GM12878 (cell line): Measurements from ENCODE around the gene PHRF1. TPM values are rescaled to one million over a fixed set of nuclear protein-coding genes. Genes with fewer than 3 reads are reported as not detected.
A peak's percentile ranks its signal among the peaks of the same experiment; 100 is the strongest.

Experiments used
- ATAC-seq: fragments of 200-7000 bp; cut with Tn5 transposase; 3 replicates; pipeline ENCODE4 v1.9.1; 2020; ENCODE audit warnings: mild to moderate bottlenecking, moderate library complexity
- BruUV-seq: library from RNA; stranded (reverse); fragments of 400-500 nt; replicated peaks from 2 replicates; lab custom pipeline; 2021; lab: Mats Ljungman, UMichigan
- CTCF ChIA-PET: fragments of 300-600 bp; sonication (Branson Sonifier 250); formaldehyde crosslinking; extraction: SDS; loops from one replicate; lab custom pipeline; 2021; ENCODE audit warnings: inconsistent platforms; lab: Yijun Ruan, JAX
- POLR2A ChIA-PET: fragments of 350-600 bp; formaldehyde crosslinking; extraction: SDS; loops from one replicate; lab custom pipeline; 2021; ENCODE audit warnings: inconsistent platforms; lab: Charles Lee
- RAD21 ChIA-PET: fragments of 300-600 bp; sonication (Branson Sonifier 250); formaldehyde crosslinking; loops from one replicate; lab custom pipeline; 2023; ENCODE audit warnings: antibody characterized with exemption; ENCODE audit not compliant: unreplicated experiment; lab: Charles Lee
- SMC1A ChIA-PET: fragments of 300-600 bp; sonication (Branson Sonifier 250); formaldehyde crosslinking; loops from one replicate; lab custom pipeline; 2023; ENCODE audit not compliant: unreplicated experiment, uncharacterized antibody; lab: Charles Lee
- DNase-seq: peaks from one replicate; pipeline ENCODE4 v3.0.0-alpha.2; 2011; ENCODE audit warnings: low read depth, low spot score
- FAIRE-seq: peaks from 3 replicates; lab custom pipeline; 2011; peaks lifted over from hg19 to GRCh38; lab: Jason Lieb, UNC
- H2AFZ ChIP-seq: 2 replicates; pipeline ENCODE4 v1.6.0; 2011; ENCODE audit warnings: low read depth, low read length, control low read depth; ENCODE audit not compliant: control insufficient read depth
- H3K27ac ChIP-seq: 2 replicates; pipeline ENCODE4 v1.5.1; 2011; ENCODE audit warnings: control low read depth; ENCODE audit not compliant: control insufficient read depth, insufficient read depth
- H3K27me3 ChIP-seq, 2 experiments: replicated peaks in 1 of 2; 2 replicates each; pipeline versions ENCODE4 v1.6.0 to v1.6.1; 2011; ENCODE audit warnings: low read length in 1 of 2; ENCODE audit not compliant: control insufficient read depth in 2 of 2, insufficient read depth in 2 of 2
- H3K36me3 ChIP-seq, 2 experiments: 2 replicates each; pipeline ENCODE4 v1.5.1; 2011; ENCODE audit warnings: low read length in 1 of 2; ENCODE audit not compliant: control insufficient read depth in 2 of 2, insufficient read depth in 2 of 2
- H3K4me1 ChIP-seq: 2 replicates; pipeline ENCODE4 v1.6.1; 2011; ENCODE audit warnings: mild to moderate bottlenecking, low read length, moderate library complexity, mixed read lengths; ENCODE audit not compliant: control insufficient read depth, insufficient read depth
- H3K4me2 ChIP-seq: 2 replicates; pipeline ENCODE4 v1.6.0; 2011; ENCODE audit warnings: control low read depth; ENCODE audit not compliant: control insufficient read depth, insufficient read depth
- H3K4me3 ChIP-seq: fragments of 200-600 bp; sonication (generic); 2 replicates; pipeline ENCODE4 v1.5.1; 2016
- H3K79me2 ChIP-seq: 2 replicates; pipeline ENCODE4 v1.6.0; 2011; ENCODE audit warnings: low read length; ENCODE audit not compliant: control insufficient read depth, insufficient read depth
- H3K9ac ChIP-seq: 2 replicates; pipeline ENCODE4 v1.8.0; 2011; ENCODE audit warnings: low read length, control low read depth, mixed read lengths; ENCODE audit not compliant: control insufficient read depth, insufficient read depth
- H3K9me3 ChIP-seq: replicated peaks from 3 replicates; pipeline ENCODE4 v1.5.1; 2011; ENCODE audit warnings: mild to moderate bottlenecking, low read length; ENCODE audit not compliant: control insufficient read depth, insufficient read depth
- H4K20me1 ChIP-seq: 2 replicates; pipeline ENCODE4 v1.6.0; 2011; ENCODE audit not compliant: control insufficient read depth, insufficient read depth
- CHD2 ChIP-seq: IDR thresholded peaks from 2 replicates; pipeline ENCODE4 v1.6.1; 2011; ENCODE audit warnings: low read depth, low read length, improper control_type of control experiment, borderline replicate concordance
- EED ChIP-seq: sonication (generic); IDR thresholded peaks from 2 replicates; pipeline ENCODE4 v1.6.1; 2016; ENCODE audit warnings: antibody characterized with exemption, low read depth
- ETV6 ChIP-seq, 2 experiments: fragments of 450-650 bp in 1 of 2; IDR thresholded peaks in 1 of 2; conservative IDR thresholded peaks in 1 of 2; 2 replicates each; pipeline ENCODE4 v1.6.1; 2014; ENCODE audit warnings: antibody characterized with exemption in 1 of 2, borderline replicate concordance in 1 of 2, low read depth in 1 of 2, mild to moderate bottlenecking in 1 of 2, moderate library complexity in 1 of 2
- EZH2 ChIP-seq: IDR thresholded peaks from 2 replicates; pipeline ENCODE4 v1.6.1; 2012; ENCODE audit warnings: low read depth, mild to moderate bottlenecking, control low read depth, inconsistent platforms, low read length, borderline replicate concordance; ENCODE audit not compliant: control insufficient read depth
- FOS ChIP-seq: IDR thresholded peaks from 3 replicates; pipeline ENCODE4 v1.6.1; 2011; ENCODE audit warnings: borderline replicate concordance; ENCODE audit not compliant: insufficient read length; ENCODE audit errors: extremely low read depth
- HDGF ChIP-seq: fragments of 450-650 bp; IDR thresholded peaks from 2 replicates; pipeline ENCODE4 v1.6.1; 2016; ENCODE audit warnings: antibody characterized with exemption
- IKZF1 ChIP-seq: fragments of 450-650 bp; conservative IDR thresholded peaks from 2 replicates; pipeline ENCODE4 v1.6.1; 2017; ENCODE audit warnings: antibody characterized with exemption, mild to moderate bottlenecking
- POLR2A ChIP-seq: IDR thresholded peaks from 2 replicates; pipeline ENCODE4 v1.6.1; 2011; ENCODE audit warnings: low read depth, mild to moderate bottlenecking, low read length
- SIN3A ChIP-seq: IDR thresholded peaks from 2 replicates; pipeline ENCODE4 v1.6.1; 2012; ENCODE audit warnings: low read depth, low read length, improper control_type of control experiment
- YBX1 ChIP-seq: fragments of 450-650 bp; IDR thresholded peaks from 2 replicates; pipeline ENCODE4 v1.6.1; 2016; ENCODE audit warnings: antibody characterized with exemption
- WGBS: methylation state at CpG from one replicate; pipeline ENCODE4 v1.1.6; 2016; ENCODE audit warnings: low lambda C conversion rate; ENCODE audit not compliant: insufficient replicate concordance, insufficient coverage; ENCODE audit errors: missing lambda C conversion rate; 5-methylcytosine and 5-hydroxymethylcytosine counted together
- in situ Hi-C: fragments of 300-500 bp; cut with MboI; formaldehyde crosslinking; loops from 9 replicates; pipeline ENCODE4 v1.14.3; 2018; ENCODE audit warnings: mixed read lengths
- intact Hi-C: fragments of 100-400 bp; cut with micrococcal nuclease; formaldehyde crosslinking; loops from one replicate; pipeline ENCODE4 v1.14.2; 2022; ENCODE audit not compliant: unreplicated experiment
- polyA plus RNA-seq, 11 experiments: library from polyadenylated mRNA; depleted of rRNA in 4 of 11; unstranded in 6 of 11; stranded (reverse) in 5 of 11; fragments of >200 nt; fragmentation: Nextera tagmentation in 4 of 11; fragmentation: Illumina TruSeq in 1 of 11; extraction: Ambion mirVana in 4 of 11; extraction: Trizol in 1 of 11; gene quantifications; 1 replicate in 1 of 11; 2 replicates in 10 of 11; pipeline versions ENCODE4 v1.2.1 to v1.2.3, GENCODE V29; 2011 to 2016; ENCODE audit warnings: inconsistent platforms in 2 of 11, missing spikeins in 2 of 11, low read depth in 1 of 11
- total RNA-seq, 4 experiments: library from RNA; depleted of rRNA in 3 of 4; stranded (reverse); fragments of >200 nt in 3 of 4; fragmentation: Illumina TruSeq in 1 of 4; extraction: Trizol in 1 of 4; gene quantifications; 2 replicates each; pipeline versions ENCODE4 v1.2.1 to v1.2.3, GENCODE V29; 2013 to 2021
- TF ChIP-seq, protein P1 (sequence below): fragments of 450-650 bp; IDR thresholded peaks from 2 replicates; pipeline ENCODE4 v1.6.1; 2016; ENCODE audit warnings: mild to moderate bottlenecking
- TF ChIP-seq, protein P2 (sequence below): fragments of 450-650 bp; IDR thresholded peaks from 2 replicates; pipeline ENCODE4 v1.6.1; 2014; ENCODE audit warnings: mild to moderate bottlenecking
- TF ChIP-seq, protein P3 (sequence below): fragments of 450-650 bp; IDR thresholded peaks from 2 replicates; pipeline ENCODE4 v1.6.1; 2017; ENCODE audit warnings: borderline replicate concordance

PHRF1 gene
- total and polyA plus RNA-seq, 10 of the 15 experiments (the other 5 are each of a cell fraction or from before 2014, with no cell fraction given): 0.13 to 43.5 (median 15.1) TPM

GRCh38 chr11:559712-560304 is 16.5 kb upstream of the PHRF1 start (continued):
- TF ChIP-seq, protein P1, sequence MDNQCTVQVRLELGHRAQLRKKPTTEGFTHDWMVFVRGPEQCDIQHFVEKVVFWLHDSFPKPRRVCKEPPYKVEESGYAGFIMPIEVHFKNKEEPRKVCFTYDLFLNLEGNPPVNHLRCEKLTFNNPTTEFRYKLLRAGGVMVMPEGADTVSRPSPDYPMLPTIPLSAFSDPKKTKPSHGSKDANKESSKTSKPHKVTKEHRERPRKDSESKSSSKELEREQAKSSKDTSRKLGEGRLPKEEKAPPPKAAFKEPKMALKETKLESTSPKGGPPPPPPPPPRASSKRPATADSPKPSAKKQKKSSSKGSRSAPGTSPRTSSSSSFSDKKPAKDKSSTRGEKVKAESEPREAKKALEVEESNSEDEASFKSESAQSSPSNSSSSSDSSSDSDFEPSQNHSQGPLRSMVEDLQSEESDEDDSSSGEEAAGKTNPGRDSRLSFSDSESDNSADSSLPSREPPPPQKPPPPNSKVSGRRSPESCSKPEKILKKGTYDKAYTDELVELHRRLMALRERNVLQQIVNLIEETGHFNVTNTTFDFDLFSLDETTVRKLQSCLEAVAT: 0 out of 2 replicates have a peak, but pooled peaks have one; percentile 43
- TF ChIP-seq FOS (no peak), EED (no peak)

GRCh38 chr11:560305-561147 is 15.7 kb upstream of the PHRF1 start, which contains the start of the genes LMNTD2 and RASSF7:
LMNTD2 (minus strand) TSS chr11:560738; CDS start chr11:560716, 22 bp downstream.
RASSF7 (plus strand) TSS chr11:560970; CDS start chr11:561769, 799 bp downstream.
- RAD21 ChIA-PET: no interaction called here
- Histone ChIP-seq H3K4me1 (peaks cover 5% of the 10 kb centered on the region), H3K79me2 (peaks cover 5% of the 10 kb centered on the region), H3K27me3 (peaks cover 0 to 5% of the 10 kb centered on the region in 2 experiments; a peak in 2 of 4 replicates), H2AFZ (peak within 1 kb of the TSS; percentile 90), H3K27ac (peak within 1 kb of the TSS; percentile 55), H3K4me3 (peak within 1 kb of the TSS; percentile 89), H3K36me3 (no peaks in the 10 kb centered on the region; a peak in 1 of 4 replicates), H4K20me1 (no peaks in the 10 kb centered on the region), H3K4me2 (peak within 1 kb of the TSS; percentile 96), H3K9ac (peak within 1 kb of the TSS; percentile 69), H3K9me3 (no peaks in the 10 kb centered on the region)
- peak; percentile 60 for DNase-seq
- CTCF ChIA-PET: interaction anchor here (0.8 to 1.9 kb wide), 4 partner anchors 135 to 166 kb away, joined by 3 to 10 read pairs (median 4); partner anchors contain the start of genes DEAF1 and TMEM80
- POLR2A ChIA-PET: interaction anchor here (0.8 to 1.6 kb wide), 5 partner anchors 8 to 166 kb away, joined by 3 to 7 read pairs (median 4); partner anchors contain the start of gene TMEM80
- FAIRE-seq: no peak
- TSS peak; percentile 73 for BruUV-seq
- intact Hi-C loops (no loop called here), in situ Hi-C loops (no loop called here)
- WGBS: 3% methylated on average over 49 of the region's 95 CpGs
- peak; percentile 96 for ATAC-seq
- SMC1A ChIA-PET: no interaction called here
- no peak for TF ChIP-seq EZH2
- peak; percentile 65 for TF ChIP-seq IKZF1
- TF ChIP-seq, protein P2, sequence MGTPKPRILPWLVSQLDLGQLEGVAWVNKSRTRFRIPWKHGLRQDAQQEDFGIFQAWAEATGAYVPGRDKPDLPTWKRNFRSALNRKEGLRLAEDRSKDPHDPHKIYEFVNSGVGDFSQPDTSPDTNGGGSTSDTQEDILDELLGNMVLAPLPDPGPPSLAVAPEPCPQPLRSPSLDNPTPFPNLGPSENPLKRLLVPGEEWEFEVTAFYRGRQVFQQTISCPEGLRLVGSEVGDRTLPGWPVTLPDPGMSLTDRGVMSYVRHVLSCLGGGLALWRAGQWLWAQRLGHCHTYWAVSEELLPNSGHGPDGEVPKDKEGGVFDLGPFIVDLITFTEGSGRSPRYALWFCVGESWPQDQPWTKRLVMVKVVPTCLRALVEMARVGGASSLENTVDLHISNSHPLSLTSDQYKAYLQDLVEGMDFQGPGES: peak; percentile 81
- TF ChIP-seq CHD2: peak; percentile 89; the same call in 1 of the 2 replicates
- TF ChIP-seq, protein P3, sequence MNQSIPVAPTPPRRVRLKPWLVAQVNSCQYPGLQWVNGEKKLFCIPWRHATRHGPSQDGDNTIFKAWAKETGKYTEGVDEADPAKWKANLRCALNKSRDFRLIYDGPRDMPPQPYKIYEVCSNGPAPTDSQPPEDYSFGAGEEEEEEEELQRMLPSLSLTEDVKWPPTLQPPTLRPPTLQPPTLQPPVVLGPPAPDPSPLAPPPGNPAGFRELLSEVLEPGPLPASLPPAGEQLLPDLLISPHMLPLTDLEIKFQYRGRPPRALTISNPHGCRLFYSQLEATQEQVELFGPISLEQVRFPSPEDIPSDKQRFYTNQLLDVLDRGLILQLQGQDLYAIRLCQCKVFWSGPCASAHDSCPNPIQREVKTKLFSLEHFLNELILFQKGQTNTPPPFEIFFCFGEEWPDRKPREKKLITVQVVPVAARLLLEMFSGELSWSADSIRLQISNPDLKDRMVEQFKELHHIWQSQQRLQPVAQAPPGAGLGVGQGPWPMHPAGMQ: peak; percentile 68; the same call in 1 of the 2 replicates
- TF ChIP-seq ETV6 (conservative IDR thresholded peaks at IDR 0.05 in 1 of 2, IDR thresholded peaks at IDR 0.05 in 1 of 2; ENCODE audit: borderline replicate concordance in 1 of 2, low read depth in 1 of 2): no peak
- peak; percentile 83 for TF ChIP-seq POLR2A
- TF ChIP-seq SIN3A: 0 out of 2 replicates have a peak, but pooled peaks have one; percentile 30
- TF ChIP-seq YBX1: no peak
- 0 out of 2 replicates have a peak, but pooled peaks have one; percentile 19 for TF ChIP-seq HDGF
